Esophagus squamous epithelium (tissue), 5 donors: ENCODE data around the gene CIAO3. TPM values are rescaled to one million over a fixed set of nuclear protein-coding genes. Genes with fewer than 3 reads are reported as not detected.

Source experiments
- DNase-seq: peaks from one replicate; lab custom pipeline; 2025; lab: John Stamatoyannopoulos, UW
- H3K27ac ChIP-seq, 4 donors: fragments of 200-600 bp; sonication (generic); one replicate each; pipeline ENCODE4 v1.5.1; 2016 to 2019; ENCODE audit warnings: mild to moderate bottlenecking in 1 of 4
- H3K27me3 ChIP-seq, 4 donors: fragments of 200-600 bp; sonication (generic); 1 replicate in 3 of 4; 2 replicates in 1 of 4; pipeline versions ENCODE4 v1.5.1 to v1.6.0; 2017 to 2021; ENCODE audit warnings: antibody characterized with exemption in 1 of 4
- H3K36me3 ChIP-seq, 3 donors: fragments of 200-600 bp; sonication (generic); one replicate each; pipeline ENCODE4 v1.5.1; 2016 to 2019
- H3K4me1 ChIP-seq, 3 donors: fragments of 200-600 bp; sonication (generic); one replicate each; pipeline ENCODE4 v1.5.1; 2017 to 2019
- H3K4me3 ChIP-seq, 4 donors: fragments of 200-600 bp; sonication (generic); 1 replicate in 3 of 4; 2 replicates in 1 of 4; pipeline ENCODE4 v1.5.1; 2016 to 2019; ENCODE audit warnings: mild to moderate bottlenecking in 2 of 4, moderate library complexity in 1 of 4
- H3K9me3 ChIP-seq, 3 donors: fragments of 200-600 bp; sonication (generic); one replicate each; pipeline ENCODE4 v1.5.1; 2016 to 2019
- POLR2A ChIP-seq, 4 donors: fragments of 450-650 bp; IDR thresholded peaks; one replicate each; pipeline ENCODE4 v1.6.1; 2017; ENCODE audit warnings: antibody characterized with exemption in 4 of 4, mild to moderate bottlenecking in 4 of 4, moderate library complexity in 3 of 4
- WGBS, 2 donors: methylation state at CpG; one replicate each; pipeline ENCODE4 v1.1.5; 2018; 5-methylcytosine and 5-hydroxymethylcytosine counted together
- intact Hi-C: fragments of 100-400 bp; cut with DNase I; formaldehyde crosslinking; loops from one replicate; pipeline ENCODE4 v1.15.0; 2022
- total RNA-seq, 4 donors: library from RNA; depleted of rRNA; stranded (reverse); fragments of >200 nt; gene quantifications; one replicate each; pipeline ENCODE4 v1.1.0, GENCODE V29; 2016
- TF ChIP-seq, protein P1 (sequence below), 6 experiments: fragments of 450-650 bp in 4 of 6; fragments of 200-600 bp in 2 of 6; sonication (generic) in 2 of 6; IDR thresholded peaks; one replicate each; pipeline ENCODE4 v1.5.1; 2016 to 2019; ENCODE audit warnings: antibody characterized with exemption in 6 of 6, mild to moderate bottlenecking in 4 of 6, moderate library complexity in 4 of 6
- donor health status: DM: yes; HTN: yes; CAD: no.

The CIAO3 gene
- total RNA-seq, 4 donors from 2014 or later: 29.7 to 34.5 (median 33.2) TPM

DNA sequence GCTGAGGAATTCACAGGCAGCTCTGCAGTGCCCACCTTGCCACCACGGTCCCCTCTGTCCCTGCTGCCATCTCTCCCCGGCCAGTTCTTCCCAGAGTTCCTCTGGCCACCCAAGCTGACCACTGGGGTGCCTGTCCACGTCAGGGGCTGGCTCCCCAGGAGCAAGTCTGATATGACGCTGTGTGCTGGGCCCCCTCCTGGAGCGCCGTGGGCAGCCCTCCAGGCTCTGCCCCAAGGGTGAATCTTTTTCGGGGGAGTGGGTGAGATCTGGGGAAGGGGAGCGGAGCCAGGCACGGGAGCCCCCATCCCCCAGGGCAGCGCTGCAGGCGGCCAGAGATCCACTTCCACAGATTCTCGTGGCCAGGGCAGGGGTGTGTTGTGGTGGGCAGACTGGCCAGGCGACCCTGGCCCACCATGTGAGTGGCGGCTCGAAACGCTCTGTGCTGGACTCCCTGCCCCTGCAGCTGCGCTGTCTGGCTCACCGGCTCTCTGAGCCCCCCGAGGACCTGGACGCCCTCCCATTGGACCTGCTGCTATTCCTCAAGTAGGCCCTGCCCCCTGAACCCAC is 23.5 kb upstream of the CIAO3 start:
- WGBS, 2 donors: 71% methylated on average over 7 of the region's 20 CpGs; no CpG with 5 or more reads in 1 of the 2 donors
- DNase-seq: no peak
- Histone ChIP-seq H3K36me3 (no peaks in the 10 kb centered on the region), H3K9me3 (no peaks in the 10 kb centered on the region), H3K27ac (no peak overlapping the region), H3K27me3 (peaks cover 0 to 61% (median 0%) of the 10 kb centered on the region in 4 donors), H3K4me1 (peaks cover 7 to 40% (median 12%) of the 10 kb centered on the region in 3 donors), H3K4me3 (no peak overlapping the region)
- TF ChIP-seq, protein P1, sequence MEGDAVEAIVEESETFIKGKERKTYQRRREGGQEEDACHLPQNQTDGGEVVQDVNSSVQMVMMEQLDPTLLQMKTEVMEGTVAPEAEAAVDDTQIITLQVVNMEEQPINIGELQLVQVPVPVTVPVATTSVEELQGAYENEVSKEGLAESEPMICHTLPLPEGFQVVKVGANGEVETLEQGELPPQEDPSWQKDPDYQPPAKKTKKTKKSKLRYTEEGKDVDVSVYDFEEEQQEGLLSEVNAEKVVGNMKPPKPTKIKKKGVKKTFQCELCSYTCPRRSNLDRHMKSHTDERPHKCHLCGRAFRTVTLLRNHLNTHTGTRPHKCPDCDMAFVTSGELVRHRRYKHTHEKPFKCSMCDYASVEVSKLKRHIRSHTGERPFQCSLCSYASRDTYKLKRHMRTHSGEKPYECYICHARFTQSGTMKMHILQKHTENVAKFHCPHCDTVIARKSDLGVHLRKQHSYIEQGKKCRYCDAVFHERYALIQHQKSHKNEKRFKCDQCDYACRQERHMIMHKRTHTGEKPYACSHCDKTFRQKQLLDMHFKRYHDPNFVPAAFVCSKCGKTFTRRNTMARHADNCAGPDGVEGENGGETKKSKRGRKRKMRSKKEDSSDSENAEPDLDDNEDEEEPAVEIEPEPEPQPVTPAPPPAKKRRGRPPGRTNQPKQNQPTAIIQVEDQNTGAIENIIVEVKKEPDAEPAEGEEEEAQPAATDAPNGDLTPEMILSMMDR (IDR thresholded peaks at IDR 0.05): no peak
- no peak for TF ChIP-seq POLR2A (IDR thresholded peaks at IDR 0.05)
- intact Hi-C loops: no loop called here

DNA sequence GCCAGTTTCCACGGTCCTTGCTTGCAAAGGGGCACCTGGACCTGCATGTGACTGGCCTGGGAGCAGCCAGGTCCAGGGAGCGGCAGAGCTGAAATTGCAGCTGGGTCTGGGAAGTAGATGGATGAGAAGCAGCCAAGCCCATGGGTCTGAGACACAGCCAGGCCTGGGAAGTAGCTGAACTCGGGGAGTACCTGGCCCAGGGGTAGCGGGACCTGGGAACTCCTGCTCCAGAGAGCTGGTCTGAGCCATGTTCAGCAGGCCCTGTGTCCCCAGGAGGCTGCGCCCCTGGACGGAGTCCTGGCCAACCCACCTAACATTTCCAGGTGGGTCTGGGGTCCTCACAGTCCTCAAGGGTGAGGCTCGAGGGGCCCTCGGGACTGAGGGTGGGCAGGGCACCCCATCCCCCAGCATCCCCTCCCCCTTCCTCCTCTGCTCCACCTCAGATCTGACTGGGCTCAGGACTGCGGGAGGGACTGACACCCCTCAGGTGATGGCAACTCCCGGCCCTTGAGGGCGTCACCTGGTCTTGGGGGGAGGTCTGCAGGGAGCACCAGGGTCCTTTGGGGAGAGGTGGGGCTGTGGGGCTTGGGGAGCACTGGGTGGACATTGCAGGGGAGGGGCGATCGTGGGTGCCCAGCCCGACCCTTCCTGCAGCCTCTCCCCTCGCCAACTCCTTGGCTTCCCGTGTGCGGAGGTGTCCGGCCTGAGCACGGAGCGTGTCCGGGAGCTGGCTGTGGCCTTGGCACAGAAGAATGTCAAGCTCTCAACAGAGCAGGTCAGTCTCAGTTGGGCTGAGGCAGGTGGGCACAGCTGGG is 22.8 kb upstream of the CIAO3 start:
- WGBS, 2 donors: 80% methylated on average over 1 of the region's 21 CpGs; no CpG with 5 or more reads in 1 of the 2 donors
- no peaks in the 10 kb centered on the region for H3K36me3 ChIP-seq
- H3K4me1 ChIP-seq: peaks cover 7 to 43% (median 12%) of the 10 kb centered on the region in 3 donors
- no peak for DNase-seq
- intact Hi-C loops: no loop called here
- H3K27ac ChIP-seq: no peak overlapping the region
- no peak overlapping the region for H3K4me3 ChIP-seq
- H3K27me3 ChIP-seq: peaks cover 0 to 54% (median 0%) of the 10 kb centered on the region in 4 donors
- TF ChIP-seq, protein P1 (IDR thresholded peaks at IDR 0.05): no peak
- TF ChIP-seq POLR2A (IDR thresholded peaks at IDR 0.05): no peak
- no peaks in the 10 kb centered on the region for H3K9me3 ChIP-seq

DNA sequence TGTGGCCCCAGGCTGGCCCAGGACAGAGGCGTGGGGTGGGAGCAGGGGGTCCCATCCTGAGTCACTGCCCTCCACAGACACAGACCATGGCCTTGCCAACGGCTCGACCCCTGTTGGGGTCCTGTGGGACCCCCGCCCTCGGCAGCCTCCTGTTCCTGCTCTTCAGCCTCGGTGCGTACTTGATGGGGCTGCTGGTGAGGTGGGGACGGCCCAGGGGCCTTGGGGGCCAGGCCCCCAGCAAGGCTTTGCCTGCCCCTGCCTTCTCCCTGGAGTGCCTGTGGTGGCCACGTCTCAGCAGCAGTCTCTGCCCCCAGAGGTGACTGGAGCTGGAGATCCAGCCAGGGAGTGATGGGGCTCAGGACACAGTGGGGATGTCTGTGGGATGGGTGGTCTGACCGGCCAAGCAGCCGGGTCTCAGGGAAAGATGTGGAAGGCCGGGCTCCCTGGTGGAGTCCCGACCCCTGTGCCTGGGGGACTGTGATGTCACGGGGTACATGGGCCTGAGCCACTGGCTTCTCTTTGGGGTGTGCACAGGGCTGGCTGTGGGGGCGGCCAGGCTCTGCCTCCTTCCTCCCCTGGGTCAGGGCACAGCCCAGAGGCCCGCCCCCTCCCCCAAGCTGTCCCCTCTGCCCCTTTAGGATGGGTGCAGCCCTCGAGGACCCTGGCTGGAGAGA is 21.9 kb upstream of the CIAO3 start:
- TF ChIP-seq, protein P1 (IDR thresholded peaks at IDR 0.05): no peak
- TF ChIP-seq POLR2A (IDR thresholded peaks at IDR 0.05): no peak
- WGBS, 2 donors: 100% methylated on average over 1 of the region's 17 CpGs; no CpG with 5 or more reads in 1 of the 2 donors
- no peaks in the 10 kb centered on the region for H3K36me3 ChIP-seq
- peaks cover 0 to 51% (median 0%) of the 10 kb centered on the region in 4 donors for H3K27me3 ChIP-seq
- no peak overlapping the region for H3K4me3 ChIP-seq
- intact Hi-C loops: no loop called here
- peaks cover 7 to 41% (median 12%) of the 10 kb centered on the region in 3 donors for H3K4me1 ChIP-seq
- DNase-seq: no peak
- H3K27ac ChIP-seq: no peak overlapping the region
- no peaks in the 10 kb centered on the region for H3K9me3 ChIP-seq

GRCh38 chr16:761625-762513 is 21.1 kb upstream of the CIAO3 start:
- TF ChIP-seq POLR2A (IDR thresholded peaks at IDR 0.05): no peak
- TF ChIP-seq, protein P1 (IDR thresholded peaks at IDR 0.05): no peak
- intact Hi-C loops: no loop called here
- Histone ChIP-seq H3K36me3 (no peaks in the 10 kb centered on the region), H3K27ac (peak overlapping the region in 1 of 4 donors; percentile 49), H3K4me3 (no peak overlapping the region), H3K9me3 (no peaks in the 10 kb centered on the region), H3K27me3 (peaks cover 0 to 51% (median 0%) of the 10 kb centered on the region in 4 donors), H3K4me1 (peaks cover 7 to 47% (median 12%) of the 10 kb centered on the region in 3 donors)
- DNase-seq: no peak
- WGBS, 2 donors: 80% methylated on average over 3 of the region's 22 CpGs; no CpG with 5 or more reads in 1 of the 2 donors
